BJ (cell line): ENCODE results near the gene DPEP2NB. TPM values are rescaled to one million over a fixed set of nuclear protein-coding genes. Genes with fewer than 3 reads are reported as not detected.

Experiments
- CTCF ChIA-PET: fragments of 350-600 bp; formaldehyde crosslinking; extraction: SDS; loops from one replicate; lab custom pipeline; 2021; ENCODE audit warnings: antibody characterized with exemption, inconsistent platforms; lab: Yijun Ruan, JAX
- POLR2A ChIA-PET: fragments of 300-600 bp; sonication (Branson Sonifier 250); formaldehyde crosslinking; extraction: SDS; loops from one replicate; lab custom pipeline; 2021; ENCODE audit warnings: antibody characterized with exemption; lab: Charles Lee
- DNase-seq: peaks from one replicate; pipeline ENCODE4 v3.0.0-alpha.2; 2011; ENCODE audit warnings: low read depth
- H3K27me3 ChIP-seq: 2 replicates; pipeline ENCODE4 v1.6.0; 2011; ENCODE audit warnings: low read length; ENCODE audit not compliant: control insufficient read depth, insufficient read depth
- H3K36me3 ChIP-seq: 2 replicates; pipeline ENCODE4 v1.5.1; 2011; ENCODE audit warnings: low read length; ENCODE audit not compliant: control insufficient read depth, insufficient read depth
- H3K4me3 ChIP-seq: 2 replicates; pipeline ENCODE4 v1.5.1; 2011; ENCODE audit warnings: low read depth, mild to moderate bottlenecking, control low read depth, low read length
- polyA plus RNA-seq: library from polyadenylated mRNA; depleted of rRNA; stranded (reverse); fragments of >200 nt; gene quantifications from 2 replicates; pipeline ENCODE4 v1.2.3, GENCODE V29; 2011
- TF ChIP-seq, protein P1 (sequence below): IDR thresholded peaks from 2 replicates; pipeline ENCODE4 v1.5.1; 2011; ENCODE audit warnings: low read depth, mild to moderate bottlenecking, control low read depth, inconsistent platforms, low read length, moderate library complexity; ENCODE audit not compliant: insufficient read depth

Gene DPEP2NB
- polyA plus RNA-seq, 1 experiment, result not detected

DNA sequence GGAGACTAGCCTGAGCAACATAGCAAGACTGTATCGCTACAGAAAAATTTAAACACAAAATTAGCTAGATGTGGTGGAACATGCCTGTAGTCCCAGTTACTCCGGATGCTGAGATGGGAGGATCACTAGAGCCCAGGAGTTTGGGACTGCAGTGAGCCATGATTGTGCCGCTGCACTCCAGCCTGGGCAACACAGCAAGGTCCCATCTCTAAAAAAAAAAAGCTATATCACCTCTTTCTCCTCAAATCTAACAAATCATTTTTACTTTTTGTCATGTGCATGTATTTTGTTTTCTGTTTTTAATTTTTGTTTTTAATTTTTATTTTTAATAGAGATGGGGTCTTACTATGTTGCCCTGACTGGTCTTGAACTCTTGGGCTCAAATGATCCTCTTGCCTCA lies 13.3 kb upstream of the DPEP2NB start:
- Histone ChIP-seq H3K27me3 (no peaks in the 10 kb centered on the region), H3K4me3 (no peak overlapping the region), H3K36me3 (peaks cover 1% of the 10 kb centered on the region)
- POLR2A ChIA-PET, result no interaction called here
- TF ChIP-seq, protein P1, sequence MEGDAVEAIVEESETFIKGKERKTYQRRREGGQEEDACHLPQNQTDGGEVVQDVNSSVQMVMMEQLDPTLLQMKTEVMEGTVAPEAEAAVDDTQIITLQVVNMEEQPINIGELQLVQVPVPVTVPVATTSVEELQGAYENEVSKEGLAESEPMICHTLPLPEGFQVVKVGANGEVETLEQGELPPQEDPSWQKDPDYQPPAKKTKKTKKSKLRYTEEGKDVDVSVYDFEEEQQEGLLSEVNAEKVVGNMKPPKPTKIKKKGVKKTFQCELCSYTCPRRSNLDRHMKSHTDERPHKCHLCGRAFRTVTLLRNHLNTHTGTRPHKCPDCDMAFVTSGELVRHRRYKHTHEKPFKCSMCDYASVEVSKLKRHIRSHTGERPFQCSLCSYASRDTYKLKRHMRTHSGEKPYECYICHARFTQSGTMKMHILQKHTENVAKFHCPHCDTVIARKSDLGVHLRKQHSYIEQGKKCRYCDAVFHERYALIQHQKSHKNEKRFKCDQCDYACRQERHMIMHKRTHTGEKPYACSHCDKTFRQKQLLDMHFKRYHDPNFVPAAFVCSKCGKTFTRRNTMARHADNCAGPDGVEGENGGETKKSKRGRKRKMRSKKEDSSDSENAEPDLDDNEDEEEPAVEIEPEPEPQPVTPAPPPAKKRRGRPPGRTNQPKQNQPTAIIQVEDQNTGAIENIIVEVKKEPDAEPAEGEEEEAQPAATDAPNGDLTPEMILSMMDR, result no peak
- CTCF ChIA-PET, result interaction anchor here (0.5 to 4.5 kb wide), 5 partner anchors 9 to 212 kb away, joined by 3 to 29 read pairs (median 4); no protein-coding TSS in a partner anchor
- no peak for DNase-seq

DNA sequence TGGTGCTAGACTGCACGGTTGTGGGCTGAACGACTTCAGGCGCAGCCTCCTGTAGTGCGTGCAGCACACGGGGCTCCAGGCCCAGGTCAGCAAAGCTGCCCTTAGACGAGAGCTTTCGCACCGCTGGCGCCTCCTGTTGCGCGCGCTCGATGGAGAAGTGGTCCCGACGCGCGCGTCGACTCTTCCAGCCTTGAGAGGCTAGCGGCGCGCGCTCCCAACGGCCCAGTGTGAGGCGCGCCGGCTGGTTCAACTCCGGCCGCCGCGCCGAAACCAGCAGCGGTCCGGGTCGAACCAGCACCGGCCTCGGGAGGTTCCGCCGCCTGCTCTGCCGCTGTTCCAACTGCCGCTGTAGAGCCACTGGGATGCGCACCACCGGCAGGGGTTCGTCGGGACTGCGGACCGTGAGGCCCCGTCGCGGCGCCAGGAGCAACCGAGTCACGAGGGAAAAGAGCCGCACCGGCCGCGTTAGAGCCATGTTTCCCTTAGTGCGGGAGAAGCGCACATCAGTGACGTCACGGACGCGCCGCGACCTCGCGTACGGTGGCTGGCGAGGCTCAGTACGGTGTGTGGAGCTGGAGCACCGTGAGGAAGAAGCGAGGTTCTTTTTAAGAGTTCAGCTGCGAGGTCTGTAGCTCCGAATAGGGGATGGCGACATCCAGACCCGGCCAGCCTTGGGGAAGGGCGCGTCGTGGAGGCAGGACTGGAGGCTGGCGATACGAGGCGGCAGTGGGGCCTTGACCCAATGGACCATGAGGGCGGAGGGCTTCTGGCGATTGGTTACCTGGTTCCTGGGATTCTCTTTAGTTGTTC lies 7.2 kb upstream of the DPEP2NB start, which contains the start of the genes DDX28 and DUS2:
Gene DDX28, minus strand, starts transcription at position 505 of the 810 bp plus-strand sequence. Its CDS starts 30 bp downstream, at position 475.
Gene DUS2, plus strand, starts transcription at position 557 of the 810 bp plus-strand sequence. CDS start 14,740 bp downstream, outside the sequence.
- peak within 1 kb of the TSS; percentile 70 for H3K4me3 ChIP-seq
- DNase-seq, result peak; percentile 31
- no peaks in the 10 kb centered on the region for H3K27me3 ChIP-seq
- TF ChIP-seq, protein P1, result no peak
- CTCF ChIA-PET, result interaction anchor here (0.9 to 3.0 kb wide), 10 partner anchors 11 to 529 kb away, joined by 3 to 19 read pairs (median 3); partner anchors contain the start of gene NRN1L
- H3K36me3 ChIP-seq, result peaks cover 1% of the 10 kb centered on the region
- POLR2A ChIA-PET, result interaction anchor here (0.7 kb wide), 1 partner anchor 18 kb away, joined by 3 read pairs; no protein-coding TSS in a partner anchor

DNA sequence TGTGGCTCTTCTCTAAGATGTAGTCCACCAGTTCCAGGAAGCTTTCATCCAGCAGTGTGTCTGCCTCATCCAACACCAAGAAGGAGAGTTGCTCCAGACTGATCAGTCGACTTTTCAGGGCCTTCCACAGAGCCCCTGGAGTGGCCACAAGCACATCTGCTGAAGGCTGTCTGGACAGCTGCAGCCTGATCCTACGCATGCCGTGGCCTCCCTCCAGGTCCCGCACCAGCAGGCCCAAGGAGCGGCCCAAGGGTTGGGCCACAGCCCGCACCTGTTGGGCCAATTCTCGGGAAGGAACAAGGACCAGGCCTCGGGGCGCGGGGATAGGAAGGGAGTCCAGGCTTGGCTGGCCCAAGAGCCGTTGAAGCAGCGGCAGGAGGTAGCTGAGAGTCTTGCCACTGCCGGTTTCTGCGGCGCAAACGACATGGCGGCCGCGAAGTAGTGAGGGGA lies 6.6 kb upstream of the DPEP2NB start:
- POLR2A ChIA-PET, result no interaction called here
- H3K36me3 ChIP-seq, result peaks cover 1% of the 10 kb centered on the region; the same call in 1 of the 2 replicates
- no peaks in the 10 kb centered on the region for H3K27me3 ChIP-seq
- H3K4me3 ChIP-seq, result peak overlapping the region; percentile 70
- CTCF ChIA-PET, result interaction anchor here (0.9 to 3.0 kb wide), 7 partner anchors 11 to 350 kb away, joined by 3 to 19 read pairs (median 3); no protein-coding TSS in a partner anchor
- TF ChIP-seq, protein P1, result no peak
- no peak for DNase-seq

DNA sequence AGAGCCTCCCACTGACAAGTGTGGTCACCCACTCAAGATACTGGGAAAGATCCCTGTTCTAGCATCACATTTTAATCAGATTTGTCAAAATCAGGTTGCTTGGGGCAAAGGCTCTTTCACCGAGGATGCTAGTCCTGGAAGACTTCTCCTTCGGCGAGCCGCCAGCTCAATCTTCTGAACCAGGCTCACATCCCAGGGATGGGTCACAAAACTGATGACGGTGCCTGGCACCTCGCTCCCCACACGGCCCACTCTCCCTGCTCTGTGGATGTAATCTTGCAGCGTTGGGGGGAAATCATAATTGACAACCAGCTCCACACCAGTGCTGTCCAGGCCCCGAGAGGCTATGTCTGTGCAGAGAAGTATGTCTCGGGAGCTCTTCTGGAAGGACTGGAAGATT lies 5.8 kb upstream of the DPEP2NB start:
- peaks cover 1% of the 10 kb centered on the region; the same call in 1 of the 2 replicates for H3K36me3 ChIP-seq
- H3K4me3 ChIP-seq, result no peak overlapping the region
- TF ChIP-seq, protein P1, result no peak
- no peak for DNase-seq
- POLR2A ChIA-PET, result no interaction called here
- CTCF ChIA-PET, result interaction anchor here (1.2 to 3.0 kb wide), 4 partner anchors 18 to 349 kb away, joined by 3 to 19 read pairs (median 4); no protein-coding TSS in a partner anchor
- H3K27me3 ChIP-seq, result no peaks in the 10 kb centered on the region

DNA sequence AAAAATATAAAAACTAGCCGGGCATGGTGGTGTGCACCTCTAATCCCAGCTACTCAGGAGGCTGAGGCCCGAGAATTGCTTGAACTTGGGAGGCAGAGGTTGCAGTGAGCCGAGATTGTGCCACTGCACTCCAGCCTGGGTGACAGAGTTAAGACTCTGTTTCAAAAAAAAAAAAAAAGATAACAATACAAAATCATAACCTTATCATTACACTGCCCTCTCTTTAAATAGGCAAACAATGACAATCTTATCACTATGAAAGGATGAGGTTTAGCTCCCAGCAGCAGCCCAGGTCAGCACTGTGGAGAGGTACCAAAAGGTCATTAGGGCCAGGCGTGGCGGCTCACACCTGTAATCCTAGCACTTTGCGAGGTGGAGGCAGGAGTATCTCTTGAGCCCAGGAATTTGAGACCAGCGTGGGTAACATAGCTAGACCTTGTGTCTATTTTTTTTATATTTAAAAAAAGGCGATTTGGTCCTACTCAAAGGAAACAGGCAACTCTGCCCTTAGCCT lies 3.5 kb upstream of the DPEP2NB start:
- no peak overlapping the region for H3K4me3 ChIP-seq
- no peak for DNase-seq
- H3K27me3 ChIP-seq, result no peaks in the 10 kb centered on the region
- no peaks in the 10 kb centered on the region for H3K36me3 ChIP-seq
- POLR2A ChIA-PET, result no interaction called here
- CTCF ChIA-PET, result interaction anchor here (1.6 kb wide), 1 partner anchor 22 kb away, joined by 3 read pairs; no protein-coding TSS in a partner anchor
- TF ChIP-seq, protein P1, result no peak
